ENCODE data around the gene SUSD6.
A peak's percentile ranks its signal among the peaks of the same experiment; 100 is the strongest.
"Not testable (repeated sequence)": the region's sequence is repeated elsewhere in the genome, so short reads cannot be mapped to it uniquely, and the experiment has no call there.

SUSD6 gene

DNA sequence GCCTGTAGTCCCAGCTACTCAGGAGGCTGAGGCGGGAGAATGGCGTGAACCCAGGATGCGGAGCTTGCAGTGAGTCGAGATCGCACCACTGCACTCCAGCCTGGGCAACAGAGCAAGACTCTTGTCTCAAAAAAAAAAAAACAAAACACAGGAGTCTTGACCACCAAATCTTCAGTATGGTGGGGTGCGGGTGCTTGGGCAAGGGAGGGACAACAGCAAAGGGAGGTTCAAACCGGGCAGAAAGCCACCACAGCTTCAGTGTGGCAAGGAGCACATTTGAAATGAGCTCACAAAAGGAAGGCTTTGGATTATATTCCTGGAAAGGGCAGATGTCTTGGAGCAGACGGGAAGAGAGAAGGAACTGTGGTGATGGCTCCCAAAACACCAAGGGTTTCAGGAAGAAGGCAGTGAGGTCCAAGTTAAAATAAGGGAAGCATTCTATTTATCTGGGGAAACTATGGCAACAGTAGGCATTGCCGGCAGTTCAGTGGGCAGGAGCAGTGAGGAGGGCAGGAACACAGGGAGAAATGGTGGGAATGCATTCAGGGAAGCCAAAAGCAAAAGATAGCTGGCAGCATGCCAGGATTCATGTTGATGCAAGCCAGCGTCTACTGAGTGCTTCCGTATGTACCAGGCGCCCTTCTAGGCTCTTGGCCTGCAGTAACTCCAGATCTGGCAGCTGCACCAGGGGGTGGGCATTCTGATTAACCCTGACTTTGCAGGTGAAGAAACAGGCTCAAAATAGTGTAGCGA, 104.5 kb downstream of the SUSD6 start:
- peak in 1 of 2 donors; percentile 63 for DNase-seq

GRCh38 chr14:69716478-69717187, 105.2 kb downstream of the SUSD6 start:
- peak; percentile 96 for DNase-seq

GRCh38 chr14:69718614-69719013, 107.2 kb downstream of the SUSD6 start:
- DNase-seq, result not testable (repeated sequence)

- DNase-seq, result peak; percentile 89 to 96
Measured at GRCh38 chr14:69719501-69719951, 108.1 kb downstream of the SUSD6 start.

- DNase-seq, result no peak
Measured at GRCh38 chr14:69720912-69721311, 109.5 kb downstream of the SUSD6 start.

DNA sequence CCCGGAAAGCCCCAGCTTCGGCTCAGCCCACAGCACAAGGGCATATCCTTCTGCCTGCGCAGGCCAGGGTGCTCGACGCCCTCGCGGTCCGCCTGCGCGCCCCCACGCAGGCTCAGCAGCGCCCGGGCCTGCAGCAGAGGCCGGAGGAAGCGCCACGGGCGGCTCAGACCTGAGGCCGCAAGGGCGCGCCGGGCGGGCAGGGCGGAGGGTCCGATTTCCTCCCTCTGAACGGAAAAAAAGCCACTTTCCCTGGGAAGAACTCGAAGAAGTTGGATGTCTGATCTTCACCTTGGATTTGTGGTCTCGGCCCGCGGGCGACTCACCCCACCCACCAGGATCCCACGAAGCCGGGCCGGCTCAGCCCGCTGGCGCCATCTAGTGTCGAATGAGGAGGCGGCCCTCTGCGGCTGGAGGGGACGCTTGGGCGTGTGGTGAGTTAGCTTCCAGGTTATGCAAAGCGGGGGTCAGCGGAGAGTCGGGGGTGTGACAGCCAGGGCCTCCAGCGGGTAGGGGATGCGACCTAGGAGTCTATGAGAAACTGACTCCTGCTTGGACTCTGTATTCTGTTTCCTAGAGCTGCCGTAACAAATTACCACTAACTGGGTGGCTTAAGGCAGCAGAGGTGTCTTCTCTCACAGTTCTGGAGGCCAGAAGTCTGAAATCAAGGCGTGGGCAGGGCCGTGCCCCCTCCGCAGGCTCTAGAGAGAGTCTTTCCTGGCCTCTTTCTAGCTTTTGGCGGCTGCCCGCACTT, 115.5 kb downstream of the SUSD6 start:
- peak; percentile 77 to 90 for DNase-seq

- DNase-seq, result no peak
Measured at GRCh38 chr14:69727860-69728259, 116.5 kb downstream of the SUSD6 start.

- DNase-seq, result not testable (repeated sequence)
Measured at GRCh38 chr14:69731919-69732598, 120.7 kb downstream of the SUSD6 start.

- not testable (repeated sequence) for DNase-seq
Measured at GRCh38 chr14:69736405-69736804, 125.0 kb downstream of the SUSD6 start.

GRCh38 chr14:69741055-69741454, 129.7 kb downstream of the SUSD6 start:
- no peak for DNase-seq

GRCh38 chr14:69749956-69750355, 138.6 kb downstream of the SUSD6 start:
- no peak for DNase-seq

DNA sequence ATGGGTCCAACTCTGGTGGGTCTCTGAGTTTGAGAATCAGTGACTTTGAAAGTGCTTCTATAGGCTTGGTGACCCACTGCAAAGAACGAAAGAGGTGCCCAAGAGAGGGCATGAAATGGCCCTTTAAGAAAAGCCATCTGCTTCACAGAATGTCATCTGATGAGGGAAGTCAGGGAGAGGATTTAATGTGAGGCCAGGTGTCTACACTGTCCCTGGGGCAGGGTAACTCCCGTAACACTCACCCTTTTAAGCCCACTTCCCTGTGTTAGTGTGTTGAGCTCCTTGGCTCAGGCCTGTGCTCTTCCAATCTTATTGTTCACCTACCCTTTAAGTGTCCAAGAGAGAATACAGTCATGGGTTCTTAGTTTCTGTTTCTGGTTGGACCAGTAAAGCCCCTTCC, 139.1 kb downstream of the SUSD6 start:
- no peak for DNase-seq

GRCh38 chr14:69752773-69753172, 141.4 kb downstream of the SUSD6 start:
- DNase-seq, result no peak

GRCh38 chr14:69753860-69754259, 142.5 kb downstream of the SUSD6 start:
- DNase-seq, result peak; percentile 14 to 37

- no peak for DNase-seq
Measured at GRCh38 chr14:69754487-69754886, 143.1 kb downstream of the SUSD6 start.

- DNase-seq, result peak; percentile 27 to 46
Measured at GRCh38 chr14:69755296-69755695, 143.9 kb downstream of the SUSD6 start.

DNA sequence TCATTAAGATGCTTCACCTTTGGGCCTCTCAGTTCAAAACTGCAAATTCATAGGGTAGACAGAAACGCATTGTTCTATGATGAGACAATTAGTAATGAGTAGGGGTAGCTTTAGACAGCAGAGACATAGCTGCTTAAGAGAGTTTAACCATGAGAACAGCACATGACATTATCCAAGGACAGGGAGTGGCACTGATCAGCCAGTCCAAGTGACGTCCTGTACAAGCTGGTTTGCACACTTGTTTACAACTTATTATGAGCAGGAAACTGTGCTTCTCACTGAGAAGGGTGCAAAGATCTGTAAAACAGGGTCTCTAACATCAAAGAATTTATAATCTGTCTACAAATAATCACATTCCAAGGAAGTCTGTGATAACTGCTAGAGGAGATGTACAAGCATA, 144.4 kb downstream of the SUSD6 start:
- DNase-seq, result no peak

GRCh38 chr14:69756298-69756697, 144.9 kb downstream of the SUSD6 start:
- DNase-seq, result no peak

GRCh38 chr14:69760810-69761209, 149.4 kb downstream of the SUSD6 start:
- DNase-seq, result peak; percentile 31 to 40

- DNase-seq, result peak; percentile 36 to 52
Measured at GRCh38 chr14:69763761-69764510, 152.5 kb downstream of the SUSD6 start.

Data from inflammatory macrophage (primary cell).